GM23248 (cell line): ENCODE results near the gene ZNF692. TPM values are rescaled to one million over a fixed set of nuclear protein-coding genes. Genes with fewer than 3 reads are reported as not detected.
A peak's percentile ranks its signal among the peaks of the same experiment; 100 is the strongest.

ENCODE experiments used
- DNase-seq: peaks from one replicate; pipeline ENCODE4 v3.0.0-alpha.2; 2015
- H2AFZ ChIP-seq: fragments of 200-600 bp; sonication (generic); 2 replicates; pipeline ENCODE4 v1.6.1; 2016; ENCODE audit warnings: antibody characterized with exemption
- H3F3A ChIP-seq: fragments of 200-600 bp; sonication (generic); 2 replicates; pipeline ENCODE4 v1.6.1; 2016; ENCODE audit warnings: mild to moderate bottlenecking, antibody characterized with exemption, mixed run types; ENCODE audit not compliant: insufficient read depth
- H3K27ac ChIP-seq: fragments of 200-600 bp; sonication (generic); 2 replicates; pipeline ENCODE4 v1.5.1; 2016; ENCODE audit warnings: mild to moderate bottlenecking
- H3K27me3 ChIP-seq: fragments of 200-600 bp; sonication (generic); replicated peaks from 2 replicates; pipeline ENCODE4 v1.6.1; 2016; ENCODE audit warnings: mild to moderate bottlenecking; ENCODE audit not compliant: insufficient read depth
- H3K36me3 ChIP-seq: fragments of 200-600 bp; sonication (generic); 2 replicates; pipeline ENCODE4 v1.6.1; 2016; ENCODE audit warnings: low read depth, mild to moderate bottlenecking
- H3K4me1 ChIP-seq: fragments of 200-600 bp; sonication (generic); 2 replicates; pipeline ENCODE4 v1.6.1; 2016; ENCODE audit warnings: mild to moderate bottlenecking; ENCODE audit not compliant: insufficient read depth
- H3K4me2 ChIP-seq: fragments of 200-600 bp; sonication (generic); one replicate; pipeline ENCODE4 v1.6.1; 2016; ENCODE audit warnings: mild to moderate bottlenecking; ENCODE audit not compliant: unreplicated experiment
- H3K4me3 ChIP-seq: fragments of 200-600 bp; sonication (generic); 2 replicates; pipeline ENCODE4 v1.5.1; 2016; ENCODE audit warnings: mild to moderate bottlenecking
- H3K79me2 ChIP-seq: fragments of 200-600 bp; sonication (generic); 2 replicates; pipeline ENCODE4 v1.6.1; 2016; ENCODE audit warnings: mild to moderate bottlenecking; ENCODE audit not compliant: insufficient read depth
- H3K9ac ChIP-seq: fragments of 200-600 bp; sonication (generic); 2 replicates; pipeline ENCODE4 v1.6.1; 2016; ENCODE audit warnings: mild to moderate bottlenecking
- H3K9me2 ChIP-seq: fragments of 200-600 bp; sonication (generic); 2 replicates; pipeline ENCODE4 v1.6.1; 2016; ENCODE audit warnings: mixed run types, mild to moderate bottlenecking, moderate library complexity; ENCODE audit not compliant: insufficient read depth
- H3K9me3 ChIP-seq: fragments of 200-600 bp; sonication (generic); one replicate; pipeline ENCODE4 v1.6.1; 2017; ENCODE audit warnings: low read depth
- H4K20me1 ChIP-seq: fragments of 200-600 bp; sonication (generic); 2 replicates; pipeline ENCODE4 v1.6.0; 2016; ENCODE audit not compliant: insufficient read depth
- EZH2 ChIP-seq: fragments of 200-600 bp; sonication (generic); IDR thresholded peaks from 2 replicates; pipeline ENCODE4 v1.6.1; 2018; ENCODE audit warnings: antibody characterized with exemption, mild to moderate bottlenecking; ENCODE audit not compliant: insufficient read depth, poor library complexity, severe bottlenecking
- EZH2phosphoT487 ChIP-seq: fragments of 200-600 bp; sonication (generic); IDR thresholded peaks from 2 replicates; pipeline ENCODE4 v1.6.1; 2018; ENCODE audit warnings: antibody characterized with exemption, moderate library complexity, mild to moderate bottlenecking, low read depth; ENCODE audit not compliant: insufficient read depth
- WGBS, 2 experiments: methylation state at CpG; one replicate each; pipeline ENCODE4 v1.1.6; 2015 to 2017; ENCODE audit warnings: low lambda C conversion rate in 2 of 2, low coverage in 1 of 2; ENCODE audit errors: missing lambda C conversion rate in 2 of 2; 5-methylcytosine and 5-hydroxymethylcytosine counted together
- in situ Hi-C: fragments of 300-500 bp; cut with MboI; formaldehyde crosslinking; loops from 2 replicates; pipeline ENCODE4 v1.15.0; 2020
- polyA plus RNA-seq: library from polyadenylated mRNA; unstranded; fragments of >200 nt; fragmentation: Nextera tagmentation; extraction: Ambion mirVana; gene quantifications from 2 replicates; pipeline ENCODE4 v1.2.1, GENCODE V29; 2016
- total RNA-seq: library from RNA; depleted of rRNA; stranded (reverse); fragments of >200 nt; shearing (Covaris generic); gene quantifications from 2 replicates; pipeline ENCODE4 v1.2.3, GENCODE V29; 2014

The ZNF692 gene
- total and polyA plus RNA-seq, 2 experiments from 2014 or later = 16.2 to 17.0 TPM

DNA sequence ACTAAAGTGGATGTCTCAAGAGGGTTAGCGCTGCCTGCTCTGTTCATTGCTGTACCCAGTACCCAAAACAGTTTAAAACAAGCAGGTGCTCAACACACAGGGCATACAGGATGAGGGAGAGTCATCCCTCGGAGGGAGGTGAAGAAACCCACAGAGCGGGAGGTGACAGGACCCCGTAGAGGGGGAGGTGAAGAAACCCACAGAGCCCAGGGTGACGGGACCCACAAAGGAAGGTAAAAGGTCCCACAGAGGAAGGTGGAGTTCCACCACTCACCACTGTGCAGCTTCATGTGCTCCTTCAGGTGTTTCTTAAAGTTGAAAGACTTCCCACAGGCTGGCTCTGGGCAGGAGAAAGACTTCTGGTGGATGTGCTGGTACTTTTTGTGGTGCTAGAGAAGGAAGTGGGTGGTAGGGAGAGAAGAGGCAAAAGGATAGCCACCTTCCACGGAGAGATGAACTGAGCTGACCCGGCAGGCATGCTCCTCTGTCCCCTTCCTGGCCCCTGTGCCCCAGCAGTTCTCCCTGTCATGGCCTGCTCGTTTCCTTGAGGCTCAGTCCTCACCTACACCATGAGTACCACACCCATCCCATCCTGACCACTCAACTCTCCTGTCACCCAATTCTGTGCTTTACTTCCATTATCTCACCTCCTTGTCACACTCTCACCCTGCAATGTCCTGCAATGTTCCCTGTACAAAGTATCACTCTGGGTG, 5.1 kb downstream of the ZNF692 start:
- Histone ChIP-seq H3K4me2 (no peak overlapping the region), H2AFZ (no peak overlapping the region), H4K20me1 (no peaks in the 10 kb centered on the region), H3K27me3 (no peaks in the 10 kb centered on the region), H3K79me2 (peaks cover 11% of the 10 kb centered on the region), H3K4me1 (peaks cover 7% of the 10 kb centered on the region; the same call in 1 of the 2 replicates), H3K36me3 (no peaks in the 10 kb centered on the region; the same call in 1 of the 2 replicates), H3K9me2 (no peaks in the 10 kb centered on the region), H3K9me3 (no peaks in the 10 kb centered on the region), H3K27ac (peak overlapping the region; percentile 62), H3F3A (peaks cover 6% of the 10 kb centered on the region), H3K9ac (no peak overlapping the region), H3K4me3 (no peak overlapping the region)
- in situ Hi-C loops = no loop called here
- 91% methylated on average over 7 to 8 of the region's 8 CpGs for WGBS, 2 experiments
- no peak for DNase-seq
- no peak for TF ChIP-seq EZH2
- TF ChIP-seq EZH2phosphoT487 = no peak

- Histone ChIP-seq H3K36me3 (no peaks in the 10 kb centered on the region; the same call in 1 of the 2 replicates), H3K9me2 (no peaks in the 10 kb centered on the region), H2AFZ (no peak overlapping the region), H3K9ac (0 out of 2 replicates have a peak overlapping the region, but pooled peaks have one; percentile 8), H3K4me1 (peaks cover 5% of the 10 kb centered on the region; the same call in 1 of the 2 replicates), H3K27me3 (no peaks in the 10 kb centered on the region), H3K4me3 (no peak overlapping the region), H3K9me3 (no peaks in the 10 kb centered on the region), H4K20me1 (no peaks in the 10 kb centered on the region), H3K27ac (peak overlapping the region; percentile 62), H3F3A (peaks cover 6% of the 10 kb centered on the region), H3K4me2 (no peak overlapping the region), H3K79me2 (peaks cover 2% of the 10 kb centered on the region)
- DNase-seq = peak; percentile 93
- WGBS, 2 experiments = 50 to 55% methylated on average over 7 of the region's 7 CpGs
- TF ChIP-seq EZH2 = no peak
- TF ChIP-seq EZH2phosphoT487 = no peak
- in situ Hi-C loops = no loop called here
These were observed 6.1 kb downstream of the ZNF692 start for GRCh38 chr1:248852481-248853405.

GRCh38 chr1:248851390-248851789, 7.5 kb downstream of the ZNF692 start:
- Histone ChIP-seq H3K9ac (no peak overlapping the region), H3K4me1 (peaks cover 3% of the 10 kb centered on the region; the same call in 1 of the 2 replicates), H3K4me3 (no peak overlapping the region), H3K9me3 (no peaks in the 10 kb centered on the region), H3K27me3 (no peaks in the 10 kb centered on the region), H3K36me3 (peaks cover 4% of the 10 kb centered on the region; the same call in 1 of the 2 replicates), H4K20me1 (no peaks in the 10 kb centered on the region), H3K4me2 (no peak overlapping the region), H3K9me2 (no peaks in the 10 kb centered on the region), H3K27ac (no peak overlapping the region), H3F3A (peaks cover 6% of the 10 kb centered on the region), H3K79me2 (no peaks in the 10 kb centered on the region), H2AFZ (no peak overlapping the region)
- in situ Hi-C loops = no loop called here
- TF ChIP-seq EZH2 = no peak
- no peak for DNase-seq
- WGBS, 2 experiments = 83 to 88% methylated on average over 2 of the region's 2 CpGs

DNA sequence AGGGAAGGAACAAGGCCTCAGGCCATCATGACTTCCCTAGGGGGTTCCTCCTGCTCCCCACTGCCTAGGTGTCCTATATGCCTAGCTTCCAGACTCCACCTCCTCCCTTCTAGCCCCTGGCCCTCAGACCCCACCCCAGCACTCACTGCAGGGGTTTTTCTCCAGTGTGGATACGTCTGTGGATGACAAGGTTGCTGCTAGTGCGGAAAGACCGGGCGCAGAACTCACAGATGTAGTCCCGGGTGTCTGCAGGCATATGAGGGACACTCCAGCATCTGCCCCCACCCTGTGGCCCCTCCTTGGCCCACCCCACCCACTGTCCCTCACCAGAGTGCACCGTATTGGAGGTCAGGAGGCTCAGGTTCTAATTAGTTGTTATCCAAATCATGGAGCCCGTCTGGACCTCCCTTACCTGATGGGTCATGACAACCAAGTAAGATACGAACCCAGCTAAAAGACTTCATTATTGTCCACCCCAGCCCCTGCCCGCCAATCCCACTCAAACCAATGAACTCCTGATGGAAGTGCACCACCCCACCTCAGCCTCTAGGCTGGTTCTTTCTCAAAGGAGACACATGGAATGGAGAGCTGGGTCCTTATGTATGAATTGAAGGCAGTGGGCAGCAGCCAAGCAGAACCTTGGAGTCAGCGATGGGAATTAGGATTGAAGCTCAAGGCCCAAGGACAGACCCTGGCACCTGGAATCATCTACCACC, 8.2 kb downstream of the ZNF692 start:
- H3K4me1 ChIP-seq = peaks cover 3% of the 10 kb centered on the region; the same call in 1 of the 2 replicates
- H3K27me3 ChIP-seq = no peaks in the 10 kb centered on the region
- no peak overlapping the region for H2AFZ ChIP-seq
- no peaks in the 10 kb centered on the region for H4K20me1 ChIP-seq
- 91 to 92% methylated on average over 10 of the region's 10 CpGs for WGBS, 2 experiments
- peaks cover 6% of the 10 kb centered on the region for H3F3A ChIP-seq
- in situ Hi-C loops = no loop called here
- DNase-seq = no peak
- no peaks in the 10 kb centered on the region for H3K9me2 ChIP-seq
- no peak overlapping the region for H3K27ac ChIP-seq
- H3K4me3 ChIP-seq = no peak overlapping the region
- H3K36me3 ChIP-seq = peaks cover 11% of the 10 kb centered on the region; the same call in 1 of the 2 replicates
- H3K4me2 ChIP-seq = no peak overlapping the region
- 0 out of 2 replicates have a peak, but pooled peaks cover 2% of the 10 kb centered on the region for H3K79me2 ChIP-seq
- H3K9me3 ChIP-seq = no peaks in the 10 kb centered on the region
- H3K9ac ChIP-seq = no peak overlapping the region
- TF ChIP-seq EZH2 (no peak), EZH2phosphoT487 (no peak)
